HFF-Myc (cell line): Measurements from ENCODE around the gene DPY19L3.
"Not testable (repeated sequence)": the region's sequence is repeated elsewhere in the genome, so short reads cannot be mapped to it uniquely, and the experiment has no call there.

Source experiments
- DNase-seq: peaks from one replicate; pipeline ENCODE4 v3.0.0-alpha.2; 2011; ENCODE audit warnings: low read depth; ENCODE audit errors: extremely low read depth
- H3K4me3 ChIP-seq: replicated peaks from 2 replicates; pipeline ENCODE4 v1.5.1; 2011; ENCODE audit warnings: low read depth, mild to moderate bottlenecking, control low read depth, low read length
- TF ChIP-seq, protein P1 (sequence below): IDR thresholded peaks from 2 replicates; pipeline ENCODE4 v1.5.1; 2012; ENCODE audit warnings: mild to moderate bottlenecking, low read depth, low read length, control low read depth; ENCODE audit errors: missing control alignments

The DPY19L3 gene

DNA sequence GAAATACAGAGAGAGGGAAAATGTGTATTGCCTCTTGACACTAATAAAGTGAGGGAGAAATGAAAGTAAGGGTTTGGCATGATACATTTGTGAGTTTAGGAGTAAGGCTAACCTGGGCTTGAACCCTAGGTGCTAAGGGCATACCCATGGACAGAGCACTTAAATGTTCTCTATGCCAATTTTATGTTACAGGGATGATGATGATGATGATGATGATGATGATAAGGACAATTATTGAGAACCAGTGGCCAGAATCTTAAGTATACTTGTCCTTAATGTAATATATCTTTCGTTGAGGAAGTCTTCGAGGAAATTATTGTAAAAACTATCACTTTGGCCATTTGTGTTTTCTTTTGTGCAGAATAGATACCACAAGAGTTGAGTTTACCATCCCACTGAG is 33.2 kb downstream of the DPY19L3 start:
- DNase-seq = no peak
- TF ChIP-seq, protein P1, sequence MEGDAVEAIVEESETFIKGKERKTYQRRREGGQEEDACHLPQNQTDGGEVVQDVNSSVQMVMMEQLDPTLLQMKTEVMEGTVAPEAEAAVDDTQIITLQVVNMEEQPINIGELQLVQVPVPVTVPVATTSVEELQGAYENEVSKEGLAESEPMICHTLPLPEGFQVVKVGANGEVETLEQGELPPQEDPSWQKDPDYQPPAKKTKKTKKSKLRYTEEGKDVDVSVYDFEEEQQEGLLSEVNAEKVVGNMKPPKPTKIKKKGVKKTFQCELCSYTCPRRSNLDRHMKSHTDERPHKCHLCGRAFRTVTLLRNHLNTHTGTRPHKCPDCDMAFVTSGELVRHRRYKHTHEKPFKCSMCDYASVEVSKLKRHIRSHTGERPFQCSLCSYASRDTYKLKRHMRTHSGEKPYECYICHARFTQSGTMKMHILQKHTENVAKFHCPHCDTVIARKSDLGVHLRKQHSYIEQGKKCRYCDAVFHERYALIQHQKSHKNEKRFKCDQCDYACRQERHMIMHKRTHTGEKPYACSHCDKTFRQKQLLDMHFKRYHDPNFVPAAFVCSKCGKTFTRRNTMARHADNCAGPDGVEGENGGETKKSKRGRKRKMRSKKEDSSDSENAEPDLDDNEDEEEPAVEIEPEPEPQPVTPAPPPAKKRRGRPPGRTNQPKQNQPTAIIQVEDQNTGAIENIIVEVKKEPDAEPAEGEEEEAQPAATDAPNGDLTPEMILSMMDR = no peak
- no peak overlapping the region for H3K4me3 ChIP-seq

DNA sequence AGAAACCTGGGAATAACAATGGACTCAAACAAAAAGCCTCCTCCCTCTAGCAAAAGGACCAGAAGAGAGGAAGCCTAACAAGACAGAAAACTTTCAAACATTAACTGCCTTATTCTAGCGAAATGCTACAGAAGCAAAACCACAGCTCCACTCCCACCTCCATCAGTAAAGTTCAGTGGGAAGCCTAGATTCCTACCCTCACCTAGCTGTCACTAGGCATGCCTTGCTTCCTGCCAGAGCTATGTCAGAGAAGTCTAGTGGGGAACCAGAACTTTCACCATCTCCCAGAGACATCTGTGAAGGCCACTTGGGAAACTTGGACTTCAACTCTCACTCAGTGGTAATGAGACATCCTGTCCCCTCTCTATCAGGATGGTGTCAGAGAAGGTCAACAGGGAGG is 37.1 kb downstream of the DPY19L3 start:
- TF ChIP-seq, protein P1 = no peak
- DNase-seq = no peak
- no peak overlapping the region for H3K4me3 ChIP-seq

- not testable (repeated sequence) for DNase-seq
Measured at GRCh38 chr19:32447534-32447933, 42.0 kb downstream of the DPY19L3 start.

DNA sequence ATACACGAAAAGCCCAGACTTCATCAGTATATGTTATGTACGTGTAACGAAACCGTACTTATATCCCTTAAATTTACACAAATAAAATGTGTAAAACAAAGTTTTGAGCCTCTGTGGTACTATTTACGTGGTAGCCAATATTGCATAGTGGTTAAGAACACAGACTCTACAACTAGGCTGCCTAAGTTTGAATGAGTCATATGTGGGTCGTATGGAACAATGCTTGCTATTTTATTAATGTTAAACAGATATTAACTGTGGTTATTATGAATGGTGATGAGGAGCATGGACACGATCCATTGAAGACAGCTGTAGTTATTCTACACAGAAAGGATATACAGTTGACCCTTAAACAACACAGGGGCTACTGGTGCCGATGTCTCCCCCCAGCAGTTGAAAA is 42.5 kb downstream of the DPY19L3 start:
- DNase-seq = no peak
- no peak overlapping the region for H3K4me3 ChIP-seq
- TF ChIP-seq, protein P1 = no peak

More at GRCh38 chr19:32447534-32447933, 42.0 kb downstream of the DPY19L3 start:
- not testable (repeated sequence) for H3K4me3 ChIP-seq

DNA sequence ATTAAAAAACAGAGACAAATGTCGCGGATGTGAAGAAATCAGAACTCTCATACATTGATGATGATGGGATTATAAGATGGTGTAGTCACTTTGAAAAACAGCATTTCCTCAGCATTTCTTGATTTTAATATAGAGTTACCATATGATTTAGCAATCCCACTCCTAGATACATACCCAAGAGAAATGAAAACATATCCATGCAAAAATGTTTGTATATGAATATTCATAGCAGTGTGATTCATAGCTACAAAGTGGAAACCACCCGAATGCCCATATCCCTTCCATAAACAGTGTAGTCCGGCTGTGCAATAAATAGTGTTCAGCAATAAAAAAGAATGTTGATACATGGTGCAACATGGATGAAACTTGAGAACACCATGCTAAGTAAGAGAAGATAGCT is 44.6 kb downstream of the DPY19L3 start:
- TF ChIP-seq, protein P1 = no peak
- H3K4me3 ChIP-seq = no peak overlapping the region
- no peak for DNase-seq

- no peak for DNase-seq
- no peak overlapping the region for H3K4me3 ChIP-seq
- TF ChIP-seq, protein P1 = no peak
Measured at GRCh38 chr19:32453736-32454135, 48.2 kb downstream of the DPY19L3 start.

DNA sequence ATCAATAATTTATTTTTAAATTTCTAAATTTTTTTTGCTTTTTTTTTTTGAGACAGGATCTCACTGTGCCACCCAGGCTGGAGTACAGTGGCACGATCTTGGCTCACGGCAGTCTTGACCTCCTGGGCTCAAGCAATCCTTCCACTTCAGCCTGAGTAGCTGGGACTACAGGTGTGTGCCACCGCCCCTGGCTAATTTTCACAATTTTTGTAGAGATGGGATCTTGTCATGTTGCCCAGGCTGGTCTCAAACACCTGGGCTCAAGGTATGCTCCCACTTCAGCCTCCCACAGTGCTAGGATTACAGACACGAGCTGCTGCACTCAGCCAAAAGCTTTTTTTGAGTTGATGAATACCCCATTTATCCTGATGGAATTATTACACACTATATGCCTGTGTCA is 50.8 kb downstream of the DPY19L3 start:
- no peak overlapping the region for H3K4me3 ChIP-seq
- no peak for DNase-seq
- TF ChIP-seq, protein P1 = no peak
